Non-pigmented ciliary epithelial cell (primary cell): Measurements from ENCODE around the gene DNAH11.
"Not testable (repeated sequence)": the region's sequence is repeated elsewhere in the genome, so short reads cannot be mapped to it uniquely, and the experiment has no call there.

Experiments
- DNase-seq: peaks from one replicate; pipeline ENCODE4 v3.0.0-alpha.2; 2010; ENCODE audit warnings: low read depth

DNAH11 gene

GRCh38 chr7:21771906-21772610 is 229.2 kb downstream of the DNAH11 start:
- no peak for DNase-seq

GRCh38 chr7:21773326-21773725 is 230.5 kb downstream of the DNAH11 start:
- DNase-seq: no peak

- DNase-seq: no peak
Measured at GRCh38 chr7:21777921-21778320, 235.1 kb downstream of the DNAH11 start.

- no peak for DNase-seq
Measured at GRCh38 chr7:21778953-21779352, 236.1 kb downstream of the DNAH11 start.

GRCh38 chr7:21782996-21783395 is 240.2 kb downstream of the DNAH11 start:
- no peak for DNase-seq

GRCh38 chr7:21784989-21785388 is 242.2 kb downstream of the DNAH11 start:
- no peak for DNase-seq

- no peak for DNase-seq
Measured at GRCh38 chr7:21805791-21806190, 263.0 kb downstream of the DNAH11 start.

GRCh38 chr7:21806388-21806787 is 263.5 kb downstream of the DNAH11 start:
- DNase-seq: no peak

GRCh38 chr7:21819048-21819447 is 276.2 kb downstream of the DNAH11 start:
- DNase-seq: no peak

GRCh38 chr7:21828841-21829240 is 286.0 kb downstream of the DNAH11 start:
- no peak for DNase-seq

GRCh38 chr7:21829731-21830130 is 286.9 kb downstream of the DNAH11 start:
- DNase-seq: no peak

GRCh38 chr7:21844742-21845141 is 301.9 kb downstream of the DNAH11 start:
- no peak for DNase-seq

- DNase-seq: peak; percentile 28
Measured at GRCh38 chr7:21850531-21851285, 307.9 kb downstream of the DNAH11 start.

- DNase-seq: no peak
Measured at GRCh38 chr7:21851559-21851967, 308.7 kb downstream of the DNAH11 start.

GRCh38 chr7:21865631-21866204 is 322.9 kb downstream of the DNAH11 start:
- not testable (repeated sequence) for DNase-seq

- DNase-seq: no peak
Measured at GRCh38 chr7:21866731-21867130, 323.9 kb downstream of the DNAH11 start.

GRCh38 chr7:21867226-21867625 is 324.4 kb downstream of the DNAH11 start:
- DNase-seq: no peak

GRCh38 chr7:21867816-21868575 is 325.2 kb downstream of the DNAH11 start:
- DNase-seq: no peak

- DNase-seq: no peak
Measured at GRCh38 chr7:21868576-21868850, 325.7 kb downstream of the DNAH11 start.

GRCh38 chr7:21869785-21870402 is 327.1 kb downstream of the DNAH11 start:
- DNase-seq: peak; percentile 3

- no peak for DNase-seq
Measured at GRCh38 chr7:21883069-21883468, 340.2 kb downstream of the DNAH11 start.

GRCh38 chr7:21883501-21883900 is 340.7 kb downstream of the DNAH11 start:
- DNase-seq: not testable (repeated sequence)
